NCI-H2196 treated with DMSO at 0.1 percent for 48 hours (cell line): ENCODE results near the gene ST6GALNAC4.
A peak's percentile ranks its signal among the peaks of the same experiment; 100 is the strongest.

ENCODE experiments used
- DNase-seq: peaks from one replicate; lab custom pipeline; 2025; ENCODE audit not compliant: unreplicated experiment; lab: John Stamatoyannopoulos, UW

Gene ST6GALNAC4

GRCh38 chr9:127947841-127948710 lies 31.2 kb upstream of the ST6GALNAC4 start:
- no peak for DNase-seq

- no peak for DNase-seq
Measured at GRCh38 chr9:127946728-127947127, 29.9 kb upstream of the ST6GALNAC4 start.

DNA sequence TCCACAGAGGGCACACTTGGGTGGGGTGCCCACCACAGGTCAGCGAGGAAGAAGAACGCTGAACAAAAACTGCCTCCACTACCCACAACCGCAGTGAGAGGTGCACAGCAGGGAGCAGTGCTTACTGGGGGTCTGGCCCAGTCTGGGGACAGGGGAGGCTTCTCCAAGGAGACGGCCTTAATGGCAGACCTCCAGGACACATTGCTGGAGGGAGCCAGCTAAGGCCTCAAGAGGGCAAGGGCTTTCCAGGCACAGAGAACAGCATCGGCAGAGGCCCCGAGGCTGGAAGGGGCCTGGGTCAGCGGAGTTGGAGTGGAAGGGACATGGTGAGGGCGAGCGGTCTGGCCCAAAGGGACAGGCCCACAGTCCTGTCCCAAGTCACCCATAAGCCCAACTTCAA lies 29.1 kb upstream of the ST6GALNAC4 start:
- DNase-seq = no peak

DNA sequence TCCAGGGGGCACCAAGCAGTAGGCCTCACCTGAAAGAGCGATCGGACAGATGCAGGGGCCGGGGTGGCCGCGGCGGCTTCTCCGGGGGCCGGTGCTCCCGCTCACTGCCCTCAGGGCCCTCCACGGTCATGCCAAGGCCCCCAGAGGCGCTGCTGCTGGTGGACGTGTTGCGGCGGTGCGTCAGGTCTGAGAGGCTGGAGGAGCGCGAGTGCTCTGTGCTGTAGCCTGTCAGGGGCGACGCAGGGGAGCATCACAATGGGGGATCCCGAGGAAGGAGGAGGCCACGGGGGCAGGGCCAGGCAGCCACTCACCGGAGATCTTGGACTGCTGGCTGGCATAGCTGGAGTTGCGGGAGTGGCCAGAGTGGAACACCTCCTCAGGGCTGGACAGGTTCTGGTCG lies 28.5 kb upstream of the ST6GALNAC4 start:
- no peak for DNase-seq

DNA sequence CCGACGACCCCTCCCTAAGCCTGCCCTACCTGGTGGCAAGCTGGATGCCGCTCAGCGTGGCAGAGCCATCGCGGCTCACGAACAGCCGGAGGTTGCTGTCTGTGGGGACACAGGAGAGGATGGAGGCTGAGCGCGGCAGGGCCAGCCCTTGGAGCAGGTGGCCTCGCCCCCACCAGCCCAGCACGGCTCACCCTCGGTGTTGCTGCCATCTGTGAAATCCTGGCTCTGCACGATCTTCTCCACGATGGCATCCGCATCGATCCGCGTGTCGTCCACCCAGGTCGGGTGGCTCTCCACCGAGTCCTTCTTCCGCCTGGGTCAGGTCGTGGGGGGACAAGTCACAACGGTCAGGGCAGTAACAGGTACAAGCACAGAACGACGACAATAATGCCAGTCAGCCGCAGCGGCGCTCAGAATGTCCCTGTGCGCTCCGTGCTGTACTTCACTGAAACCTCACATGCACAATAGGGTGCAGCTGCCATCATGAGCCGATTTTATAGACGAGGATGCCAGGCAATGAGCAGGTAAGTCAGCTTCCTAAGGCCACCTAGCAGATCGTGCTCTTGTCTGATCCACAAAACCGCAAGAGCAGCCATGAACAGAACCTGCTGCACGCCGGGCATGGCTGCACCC lies 27.9 kb upstream of the ST6GALNAC4 start:
- no peak for DNase-seq

DNA sequence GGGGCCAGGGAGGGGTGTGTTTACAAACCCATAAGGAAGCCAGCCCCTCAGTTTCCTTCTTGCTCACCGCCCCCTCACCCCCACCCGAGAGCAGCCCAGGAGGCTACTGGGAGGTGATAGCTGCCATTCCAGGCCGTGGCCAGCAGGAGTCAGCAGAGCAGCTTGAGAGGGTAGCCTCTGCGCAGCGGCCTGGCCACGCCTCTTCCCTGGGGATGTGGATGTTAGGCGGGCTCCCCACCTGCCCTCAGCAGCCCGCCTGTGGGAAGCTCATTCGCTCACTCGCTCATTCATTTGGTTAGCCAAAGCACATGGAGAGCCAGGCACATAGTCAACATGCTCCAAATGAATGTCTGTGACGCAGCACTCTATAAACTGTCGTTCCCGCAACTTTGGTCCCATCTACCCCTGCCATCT lies 26.9 kb upstream of the ST6GALNAC4 start:
- peak; percentile 64 for DNase-seq

- no peak for DNase-seq
Measured at GRCh38 chr9:127943011-127943662, 26.3 kb upstream of the ST6GALNAC4 start.

DNA sequence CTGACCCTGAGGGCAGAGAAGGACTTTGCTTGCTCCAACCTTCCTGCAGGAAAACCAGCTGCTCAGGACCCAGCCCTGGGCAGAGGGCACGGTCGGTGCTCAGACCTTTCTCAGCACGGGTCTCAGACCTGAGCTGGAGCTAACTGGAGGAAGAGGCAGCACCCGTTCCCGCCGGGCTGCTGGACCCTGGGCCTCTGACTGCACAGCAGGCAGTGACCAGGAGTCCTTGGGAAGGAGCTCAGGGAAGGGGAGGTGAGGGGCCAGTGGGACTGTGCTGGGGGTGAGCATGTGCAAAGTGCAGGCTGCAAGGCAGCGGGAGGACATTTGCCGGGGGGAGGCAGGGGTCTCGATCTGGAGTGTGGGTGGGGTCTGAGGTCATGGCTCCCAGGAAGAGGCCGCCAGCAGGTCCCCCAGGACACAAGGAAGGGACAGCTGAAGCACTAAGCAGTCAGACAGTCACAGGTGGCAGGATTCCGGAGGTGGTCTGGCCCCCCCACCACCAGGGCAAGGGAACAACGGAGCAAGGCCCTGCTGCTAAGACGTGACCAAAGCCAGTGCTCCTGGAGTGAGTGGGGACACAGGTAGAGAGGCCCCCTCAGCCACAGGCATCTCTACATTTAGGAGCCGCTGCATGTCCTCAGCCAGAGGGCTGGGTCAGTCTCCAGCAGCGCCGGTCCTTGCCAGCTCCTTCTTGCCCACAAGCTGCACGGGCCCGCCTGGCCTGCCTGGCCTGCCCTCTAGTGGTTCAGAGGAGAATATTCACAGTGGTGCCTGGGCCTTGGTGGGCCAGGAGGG lies 25.6 kb upstream of the ST6GALNAC4 start:
- peak; percentile 48 for DNase-seq

- DNase-seq = no peak
Measured at GRCh38 chr9:127941961-127942215, 25.0 kb upstream of the ST6GALNAC4 start.

- DNase-seq = no peak
Measured at GRCh38 chr9:127941062-127941960, 24.5 kb upstream of the ST6GALNAC4 start.

DNA sequence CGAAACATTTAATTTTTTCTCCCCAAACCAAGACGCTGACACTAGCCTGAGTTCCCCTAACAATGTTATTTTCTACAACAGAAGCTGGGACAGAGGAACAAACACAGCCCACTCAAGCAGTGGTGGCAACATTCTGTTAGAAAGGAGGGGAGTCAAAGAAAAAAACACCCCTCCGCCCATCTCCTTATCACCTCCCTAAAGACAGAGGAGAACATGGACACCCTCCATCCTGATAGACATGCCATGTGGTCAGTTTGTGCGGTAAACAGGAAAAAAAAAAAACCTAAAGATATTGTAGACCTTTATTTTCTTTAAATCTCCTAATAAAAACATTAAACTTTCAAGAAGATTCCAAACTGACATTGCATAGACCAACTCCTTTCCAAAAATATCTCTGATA lies 23.8 kb upstream of the ST6GALNAC4 start:
- DNase-seq = no peak

DNA sequence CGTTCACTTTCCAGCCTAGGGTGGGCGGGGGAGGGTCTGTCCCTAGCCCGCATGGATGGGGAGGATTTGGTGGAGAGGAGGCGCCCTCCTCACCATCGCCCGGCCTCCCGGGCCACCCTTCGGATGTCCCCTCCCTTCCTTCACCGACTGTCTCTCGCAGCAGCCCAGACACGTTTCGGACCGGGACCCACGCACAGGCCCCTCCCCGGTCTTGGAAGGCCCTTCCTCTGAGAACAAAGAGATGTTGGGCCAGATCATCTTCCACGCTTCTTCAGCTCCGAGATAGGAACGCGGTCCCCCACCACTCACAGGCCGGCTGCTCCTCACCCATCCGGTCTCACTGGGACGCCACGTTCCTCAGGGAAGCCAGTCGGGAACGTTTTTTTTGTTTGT lies 21.5 kb upstream of the ST6GALNAC4 start:
- no peak for DNase-seq

- peak; percentile 75 for DNase-seq
Measured at GRCh38 chr9:127937388-127938297, 20.8 kb upstream of the ST6GALNAC4 start, which contains the start of gene DPM2. DPM2 (minus strand) TSS chr9:127937854; CDS start chr9:127937820, 34 bp downstream.

GRCh38 chr9:127937056-127937387 lies 20.2 kb upstream of the ST6GALNAC4 start:
- no peak for DNase-seq

DNA sequence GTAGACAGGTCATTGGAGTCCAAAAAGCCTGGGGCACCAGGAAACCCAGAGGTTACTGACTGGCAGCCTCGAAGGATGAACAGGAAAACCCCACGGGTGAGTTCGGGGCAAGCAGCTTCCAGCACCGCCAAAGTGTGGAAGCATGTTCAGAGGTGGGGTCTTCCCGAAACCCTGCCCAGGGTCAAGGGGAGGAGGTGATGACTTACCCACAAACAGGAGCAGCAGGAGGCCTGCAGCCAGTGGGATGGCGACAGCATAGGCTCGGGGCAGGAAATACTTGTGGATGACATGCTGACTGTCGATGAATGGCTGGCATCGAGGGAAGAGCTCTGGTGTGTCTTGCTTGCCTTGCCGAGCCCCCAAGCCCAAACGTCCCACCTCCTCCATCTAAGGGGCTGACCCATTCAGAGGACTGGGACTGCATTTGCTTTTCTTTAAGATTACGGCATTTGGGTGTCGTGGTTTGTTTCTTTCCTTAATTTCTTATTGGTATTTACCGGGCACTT lies 19.6 kb upstream of the ST6GALNAC4 start:
- DNase-seq = no peak

DNA sequence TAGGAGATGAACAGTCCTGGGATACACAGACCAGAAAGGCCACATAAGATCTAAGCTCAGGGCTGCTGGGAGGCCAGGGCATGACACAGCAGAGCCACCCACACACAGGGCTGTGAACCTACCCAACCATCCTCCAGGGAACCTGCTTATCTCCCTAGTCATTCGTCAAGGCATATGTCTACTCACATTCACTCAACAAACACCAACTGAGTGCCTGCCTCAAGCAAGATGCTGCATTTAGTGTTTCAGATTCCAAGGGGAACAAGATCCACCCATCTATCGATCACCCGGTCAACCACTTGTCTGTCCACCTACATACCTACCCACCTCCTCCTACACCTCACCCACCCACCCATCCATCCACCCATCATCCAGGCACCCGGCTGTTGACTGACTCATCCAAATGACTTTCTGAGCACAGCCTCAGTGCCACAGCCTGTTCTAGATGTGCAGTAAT lies 19.0 kb upstream of the ST6GALNAC4 start:
- no peak for DNase-seq

DNA sequence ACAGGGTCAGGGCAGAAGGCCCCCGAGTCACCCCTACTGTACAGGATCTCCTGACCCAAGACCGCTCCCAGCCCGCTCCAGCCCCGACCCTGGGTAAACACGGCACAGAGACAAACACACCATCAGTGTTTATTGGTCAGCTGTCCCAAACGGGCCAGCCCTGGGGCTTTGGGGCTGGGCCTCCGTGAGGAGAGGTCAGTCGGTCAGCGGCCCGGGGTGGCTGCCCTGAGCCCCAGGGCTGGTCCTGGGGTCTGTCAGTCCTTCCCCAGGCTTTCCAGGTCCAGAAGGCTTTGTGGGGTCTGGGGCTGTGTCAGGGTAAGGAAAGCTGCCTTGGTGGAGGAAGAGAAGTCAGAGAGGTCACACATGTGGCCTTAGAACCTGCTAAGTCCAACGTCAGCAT lies 18.1 kb upstream of the ST6GALNAC4 start:
- no peak for DNase-seq

DNA sequence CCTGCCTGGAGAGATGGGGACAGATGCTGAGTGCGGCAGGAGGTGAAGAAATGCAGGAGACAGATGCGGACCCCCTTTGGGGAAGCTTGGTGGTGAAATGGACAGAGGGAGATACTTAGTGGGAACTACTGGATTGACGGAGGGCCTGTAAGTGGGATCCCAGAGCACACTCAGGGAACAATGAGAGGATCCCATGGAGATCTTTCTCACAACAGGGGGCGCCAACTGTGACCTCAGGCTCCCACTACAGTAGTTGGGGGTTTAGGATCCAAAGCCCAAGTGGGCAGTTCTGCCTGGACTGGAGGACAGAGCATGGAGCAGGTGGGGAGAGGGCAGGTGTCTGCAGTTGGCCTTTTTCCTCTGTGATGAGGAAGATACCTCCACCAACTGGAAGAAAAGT lies 17.4 kb upstream of the ST6GALNAC4 start:
- no peak for DNase-seq
